Stimulated activated CD4-positive, alpha-beta T cell treated with anti-CD3 and anti-CD28 coated beads, Interleukin-15, amount 100 ng/mL, for 1 hour (primary cell): ENCODE results near the gene SSUH2.

Experiments used
- DNase-seq, 2 donors: peaks; one replicate each; pipeline ENCODE4 v3.0.0-alpha.2; 2020; ENCODE audit warnings: low read depth in 1 of 2, low spot score in 1 of 2

Gene SSUH2

GRCh38 chr3:8642001-8642400, 2.6 kb downstream of the SSUH2 start:
- no peak for DNase-seq

DNA sequence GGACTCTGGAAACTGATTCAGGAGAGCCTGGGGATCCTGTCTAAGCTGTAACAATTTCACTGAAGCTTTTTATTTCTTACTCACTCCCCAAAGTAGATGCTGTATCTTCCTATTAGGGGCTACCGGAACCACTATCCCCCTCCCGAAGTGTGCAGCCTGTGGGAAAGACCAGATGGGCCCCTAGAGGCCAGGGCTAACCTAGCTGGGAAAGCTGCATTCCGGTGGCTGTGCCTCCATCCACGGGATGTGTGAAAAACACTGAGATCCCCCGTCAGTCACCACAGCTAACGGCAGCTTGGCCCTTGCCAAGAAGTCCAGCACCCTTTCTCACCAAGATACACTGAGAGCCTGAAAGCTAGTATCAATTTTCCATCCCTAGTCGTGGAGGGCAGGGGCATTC, 3.1 kb downstream of the SSUH2 start:
- no peak for DNase-seq

DNA sequence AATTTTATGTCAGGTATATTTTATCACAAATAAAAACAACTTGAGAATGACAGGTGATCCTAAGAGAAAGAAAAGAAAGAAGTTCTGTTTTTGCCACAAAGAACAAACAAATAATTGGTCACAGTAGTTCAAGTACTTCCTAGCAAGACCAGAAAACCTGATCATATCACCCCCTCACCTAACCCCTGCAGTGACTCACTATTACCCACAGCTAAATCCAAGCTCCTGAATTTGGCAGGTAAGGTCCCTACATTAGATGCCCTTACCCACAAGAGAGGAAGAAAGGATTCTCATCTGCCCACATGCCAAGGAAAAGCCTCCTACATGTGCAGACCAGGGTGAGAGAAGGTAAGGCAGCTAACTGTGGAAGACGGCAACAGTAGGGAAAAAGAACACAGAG, 4.4 kb downstream of the SSUH2 start:
- no peak for DNase-seq

- DNase-seq = no peak
Observed at GRCh38 chr3:8639659-8640000, 5.0 kb downstream of the SSUH2 start.

DNA sequence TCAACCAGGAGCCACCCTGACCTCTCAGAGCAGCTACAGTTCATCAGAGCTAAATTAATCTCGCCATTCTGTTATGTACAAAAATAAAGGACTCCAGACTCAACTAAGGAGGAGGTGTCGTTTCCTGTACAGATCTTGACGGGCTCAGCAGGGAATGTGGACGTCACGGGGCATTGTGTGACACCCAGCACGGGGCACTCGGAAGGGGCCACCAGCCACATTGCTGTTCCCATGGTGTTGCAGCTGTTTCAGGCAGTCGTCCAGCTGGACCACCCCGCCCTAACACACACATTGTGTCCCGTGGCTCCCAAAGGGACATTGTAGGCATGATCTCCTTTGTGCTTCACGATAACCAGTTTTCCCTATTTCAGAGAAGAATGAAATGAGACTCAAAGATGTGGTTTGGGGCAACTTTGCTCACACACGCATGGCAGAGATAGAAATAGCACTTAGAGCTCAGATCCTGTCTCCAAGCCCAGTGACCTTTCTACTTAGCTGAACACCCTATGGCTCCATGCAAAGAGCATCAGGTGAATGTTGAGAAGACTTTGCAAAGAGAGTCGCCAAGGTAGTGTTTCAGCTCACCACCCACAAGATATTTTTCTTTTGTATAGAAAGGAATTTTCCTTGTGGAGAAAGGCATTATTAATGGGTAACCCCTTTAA, 5.5 kb downstream of the SSUH2 start:
- DNase-seq = no peak

DNA sequence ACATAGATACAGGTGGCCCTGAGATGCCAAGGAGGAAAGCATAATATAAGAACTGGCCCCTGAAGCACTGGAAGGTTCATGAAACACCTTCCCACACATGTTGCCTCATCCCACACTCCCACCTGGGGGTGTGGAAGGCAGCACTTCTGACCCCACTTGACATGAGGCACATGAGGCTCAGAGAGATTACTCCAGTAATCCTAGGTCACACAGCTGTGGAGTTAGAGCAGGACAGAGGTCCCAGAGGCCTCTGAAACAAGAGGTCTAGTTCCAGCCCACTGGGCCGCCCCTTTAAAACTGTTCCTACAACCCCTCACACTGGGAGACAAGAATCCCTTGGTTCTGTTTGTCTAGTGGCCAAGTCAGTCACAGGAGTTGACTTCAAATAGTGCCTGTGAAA, 7.2 kb downstream of the SSUH2 start:
- DNase-seq = no peak

DNA sequence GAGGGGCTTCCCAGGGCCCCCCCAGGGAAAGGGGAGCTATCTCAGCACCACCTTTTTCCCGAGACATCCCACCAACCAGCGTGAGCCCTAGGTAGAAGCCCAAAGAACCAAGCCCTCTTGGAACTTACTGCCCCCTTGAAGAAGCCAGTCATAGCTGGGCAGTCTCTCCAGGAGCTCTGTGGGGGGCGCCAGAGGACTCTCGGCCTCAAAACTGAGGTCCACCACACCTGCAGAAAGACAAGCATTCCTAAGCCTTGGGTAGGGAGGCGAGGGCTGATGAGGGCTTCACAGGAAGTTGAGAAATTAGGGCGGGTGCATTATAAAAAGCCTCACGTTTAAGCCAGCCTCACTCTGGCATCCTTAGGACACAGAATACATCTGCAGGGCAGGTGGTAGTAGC, 9.0 kb downstream of the SSUH2 start:
- DNase-seq = no peak

DNA sequence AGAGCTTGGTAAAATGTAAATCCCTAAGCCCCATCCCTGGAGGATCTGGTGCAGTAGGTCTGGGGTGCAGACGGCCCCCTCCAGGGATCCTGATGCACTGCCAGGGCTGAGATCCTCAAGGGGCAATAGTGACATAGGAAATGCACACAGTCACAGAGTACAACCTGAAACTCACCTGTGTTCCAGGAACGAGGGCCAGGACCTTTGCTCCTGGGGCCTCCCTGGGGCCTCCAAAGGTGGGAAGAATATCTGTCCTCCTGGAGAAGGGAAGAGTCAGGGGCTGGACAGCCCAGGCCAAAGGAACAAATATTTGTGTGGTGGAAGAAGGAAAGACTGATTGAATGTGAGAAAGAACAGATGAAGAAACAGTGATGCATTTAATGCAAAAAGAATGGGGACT, 9.5 kb downstream of the SSUH2 start:
- DNase-seq = no peak

DNA sequence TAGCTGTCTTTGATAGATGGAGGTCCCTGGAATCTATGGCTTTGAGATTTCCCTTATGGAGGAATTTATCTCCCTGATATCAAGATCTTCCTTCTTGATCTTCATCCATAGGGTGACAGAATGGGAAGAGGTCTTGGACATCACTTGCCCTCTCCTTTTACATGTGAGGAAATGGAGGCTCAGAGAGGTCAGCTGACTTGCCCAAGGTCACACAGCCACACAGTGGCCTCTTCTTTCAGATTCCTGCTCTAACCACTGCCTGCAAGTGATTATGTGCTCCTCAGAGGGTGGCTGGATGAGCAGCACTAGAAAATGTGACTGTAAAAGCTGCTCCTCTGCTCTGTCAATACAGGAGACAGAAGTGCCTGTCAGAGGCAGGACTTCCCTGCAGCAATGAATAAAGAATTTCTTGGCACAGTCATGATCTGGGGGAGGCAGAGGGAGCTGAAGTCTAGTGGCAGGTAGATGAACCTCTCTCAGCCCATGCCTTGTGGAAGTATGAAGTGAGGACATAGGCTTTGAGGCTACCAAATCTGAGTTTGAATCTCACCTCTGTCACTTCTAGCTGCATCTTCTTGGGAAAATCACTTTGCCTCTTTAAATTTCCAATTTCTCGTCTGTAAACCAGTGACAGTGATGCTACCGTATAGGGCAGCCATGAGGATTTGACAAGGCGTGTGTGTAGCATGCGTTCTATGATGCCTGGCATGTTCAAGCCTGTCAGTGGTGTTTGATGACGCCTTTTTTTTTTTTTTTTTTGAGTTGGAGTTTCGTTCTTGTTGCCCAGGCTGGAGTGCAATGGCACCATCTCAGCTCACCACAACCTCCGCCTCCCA, 12.0 kb downstream of the SSUH2 start:
- DNase-seq = no peak

GRCh38 chr3:8631661-8632060, 12.9 kb downstream of the SSUH2 start:
- DNase-seq = no peak

GRCh38 chr3:8629151-8630021, 15.2 kb downstream of the SSUH2 start:
- DNase-seq = peak in 1 of 2 donors; percentile 21

GRCh38 chr3:8627949-8628348, 16.6 kb downstream of the SSUH2 start:
- DNase-seq = no peak

GRCh38 chr3:8627201-8627940, 17.2 kb downstream of the SSUH2 start:
- DNase-seq = no peak

GRCh38 chr3:8625991-8626390, 18.6 kb downstream of the SSUH2 start:
- DNase-seq = no peak

GRCh38 chr3:8624612-8625011, 20.0 kb downstream of the SSUH2 start:
- DNase-seq = no peak

- no peak for DNase-seq
Observed at GRCh38 chr3:8623741-8624140, 20.9 kb downstream of the SSUH2 start.

GRCh38 chr3:8622873-8623691, 21.5 kb downstream of the SSUH2 start:
- DNase-seq = peak in 1 of 2 donors; percentile 14

DNA sequence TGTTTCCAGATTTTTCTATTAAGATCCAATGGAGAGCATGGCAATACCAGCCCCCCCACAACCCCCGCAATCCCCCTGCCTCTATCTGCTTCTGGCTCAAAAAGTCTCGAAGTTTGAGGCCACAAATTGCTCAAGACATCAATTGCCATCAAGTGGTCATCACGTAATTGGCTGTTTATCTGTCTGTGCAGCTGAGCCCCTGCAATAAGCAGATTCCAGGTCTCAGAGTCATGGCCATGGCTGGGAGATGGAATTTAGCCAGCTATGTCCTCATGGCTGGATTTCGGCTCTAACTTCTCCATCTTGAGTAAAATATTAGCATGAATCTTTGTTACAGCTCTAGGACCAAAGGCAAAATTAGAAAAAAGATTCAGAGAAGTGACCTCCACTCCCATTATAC, 22.7 kb downstream of the SSUH2 start:
- no peak for DNase-seq

GRCh38 chr3:8621141-8621540, 23.5 kb downstream of the SSUH2 start:
- no peak for DNase-seq

GRCh38 chr3:8619548-8619947, 25.1 kb downstream of the SSUH2 start:
- DNase-seq = no peak
